ENCODE results near the gene ZNF687.

DNA sequence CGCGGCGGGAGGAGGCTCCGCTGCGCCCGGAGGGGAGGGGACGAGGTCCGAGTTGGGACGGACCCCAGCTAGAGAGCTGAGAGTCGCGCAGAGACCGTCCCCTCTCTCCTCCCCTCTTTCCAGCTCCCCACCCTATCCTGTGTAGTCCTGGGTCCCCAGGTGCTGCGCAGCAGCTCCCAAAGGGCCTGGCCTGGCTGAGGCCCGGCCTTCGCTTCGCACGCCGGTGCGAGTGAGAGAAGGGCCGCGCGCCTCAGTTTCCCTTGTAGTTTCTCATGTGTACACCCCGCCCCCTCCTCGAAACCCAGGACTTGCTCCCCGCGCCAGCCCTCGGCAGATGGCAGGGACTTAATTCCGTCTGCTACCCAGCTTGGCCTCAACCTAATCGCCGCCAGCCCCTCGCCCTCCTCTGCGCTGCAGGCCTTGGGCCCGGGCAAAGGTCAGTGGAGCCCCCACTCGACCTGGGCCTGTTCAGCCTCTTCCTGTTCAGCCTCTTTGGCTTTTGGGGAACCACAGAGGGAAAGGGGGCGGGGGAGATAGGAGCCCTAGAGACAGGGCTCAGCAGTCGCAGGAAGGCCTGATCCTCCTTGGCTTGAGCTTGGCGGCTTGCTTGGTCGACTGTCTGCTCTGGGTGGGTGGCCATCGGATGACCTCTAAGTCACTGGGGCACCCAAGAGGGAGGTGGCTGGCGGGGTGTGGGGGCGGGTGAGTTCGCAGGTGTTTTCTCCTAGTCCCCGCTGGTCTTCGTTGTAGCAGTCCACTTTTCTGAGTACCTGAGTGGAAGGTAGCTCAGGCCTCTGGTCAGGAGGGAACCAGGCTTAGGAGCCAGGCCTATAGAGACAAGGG, 1.0 kb downstream of the ZNF687 start:
- TF ChIP-seq, protein P1, sequence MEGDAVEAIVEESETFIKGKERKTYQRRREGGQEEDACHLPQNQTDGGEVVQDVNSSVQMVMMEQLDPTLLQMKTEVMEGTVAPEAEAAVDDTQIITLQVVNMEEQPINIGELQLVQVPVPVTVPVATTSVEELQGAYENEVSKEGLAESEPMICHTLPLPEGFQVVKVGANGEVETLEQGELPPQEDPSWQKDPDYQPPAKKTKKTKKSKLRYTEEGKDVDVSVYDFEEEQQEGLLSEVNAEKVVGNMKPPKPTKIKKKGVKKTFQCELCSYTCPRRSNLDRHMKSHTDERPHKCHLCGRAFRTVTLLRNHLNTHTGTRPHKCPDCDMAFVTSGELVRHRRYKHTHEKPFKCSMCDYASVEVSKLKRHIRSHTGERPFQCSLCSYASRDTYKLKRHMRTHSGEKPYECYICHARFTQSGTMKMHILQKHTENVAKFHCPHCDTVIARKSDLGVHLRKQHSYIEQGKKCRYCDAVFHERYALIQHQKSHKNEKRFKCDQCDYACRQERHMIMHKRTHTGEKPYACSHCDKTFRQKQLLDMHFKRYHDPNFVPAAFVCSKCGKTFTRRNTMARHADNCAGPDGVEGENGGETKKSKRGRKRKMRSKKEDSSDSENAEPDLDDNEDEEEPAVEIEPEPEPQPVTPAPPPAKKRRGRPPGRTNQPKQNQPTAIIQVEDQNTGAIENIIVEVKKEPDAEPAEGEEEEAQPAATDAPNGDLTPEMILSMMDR (IDR thresholded peaks at IDR 0.05; ENCODE audit: insufficient read depth, low read length) = no peak
- TF ChIP-seq POLR2AphosphoS5 (IDR thresholded peaks at IDR 0.05; ENCODE audit: low read depth) = no peak
- TF ChIP-seq GABPA (IDR thresholded peaks at IDR 0.05; ENCODE audit: low read depth) = no peak
- TF ChIP-seq, protein P2, sequence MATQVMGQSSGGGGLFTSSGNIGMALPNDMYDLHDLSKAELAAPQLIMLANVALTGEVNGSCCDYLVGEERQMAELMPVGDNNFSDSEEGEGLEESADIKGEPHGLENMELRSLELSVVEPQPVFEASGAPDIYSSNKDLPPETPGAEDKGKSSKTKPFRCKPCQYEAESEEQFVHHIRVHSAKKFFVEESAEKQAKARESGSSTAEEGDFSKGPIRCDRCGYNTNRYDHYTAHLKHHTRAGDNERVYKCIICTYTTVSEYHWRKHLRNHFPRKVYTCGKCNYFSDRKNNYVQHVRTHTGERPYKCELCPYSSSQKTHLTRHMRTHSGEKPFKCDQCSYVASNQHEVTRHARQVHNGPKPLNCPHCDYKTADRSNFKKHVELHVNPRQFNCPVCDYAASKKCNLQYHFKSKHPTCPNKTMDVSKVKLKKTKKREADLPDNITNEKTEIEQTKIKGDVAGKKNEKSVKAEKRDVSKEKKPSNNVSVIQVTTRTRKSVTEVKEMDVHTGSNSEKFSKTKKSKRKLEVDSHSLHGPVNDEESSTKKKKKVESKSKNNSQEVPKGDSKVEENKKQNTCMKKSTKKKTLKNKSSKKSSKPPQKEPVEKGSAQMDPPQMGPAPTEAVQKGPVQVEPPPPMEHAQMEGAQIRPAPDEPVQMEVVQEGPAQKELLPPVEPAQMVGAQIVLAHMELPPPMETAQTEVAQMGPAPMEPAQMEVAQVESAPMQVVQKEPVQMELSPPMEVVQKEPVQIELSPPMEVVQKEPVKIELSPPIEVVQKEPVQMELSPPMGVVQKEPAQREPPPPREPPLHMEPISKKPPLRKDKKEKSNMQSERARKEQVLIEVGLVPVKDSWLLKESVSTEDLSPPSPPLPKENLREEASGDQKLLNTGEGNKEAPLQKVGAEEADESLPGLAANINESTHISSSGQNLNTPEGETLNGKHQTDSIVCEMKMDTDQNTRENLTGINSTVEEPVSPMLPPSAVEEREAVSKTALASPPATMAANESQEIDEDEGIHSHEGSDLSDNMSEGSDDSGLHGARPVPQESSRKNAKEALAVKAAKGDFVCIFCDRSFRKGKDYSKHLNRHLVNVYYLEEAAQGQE (IDR thresholded peaks at IDR 0.05; ENCODE audit: insufficient replicate concordance, low read depth) = no peak
